GM18951 (cell line): ENCODE data around the gene REPIN1.
A peak's percentile ranks its signal among the peaks of the same experiment; 100 is the strongest.

ENCODE experiments used
- POLR2A ChIP-seq: IDR thresholded peaks from 4 replicates; pipeline ENCODE4 v1.6.1; 2011; ENCODE audit warnings: mild to moderate bottlenecking; ENCODE audit not compliant: insufficient read length, insufficient read depth; ENCODE audit errors: extremely low read depth
- in situ Hi-C: fragments of 300-500 bp; cut with MboI; formaldehyde crosslinking; loops from one replicate; pipeline ENCODE4 v1.12.0; 2022; ENCODE audit warnings: low sequenced_read_pairs, mixed read lengths, inconsistent platforms; ENCODE audit not compliant: unreplicated experiment

Gene REPIN1

GRCh38 chr7:150371131-150371995 is 2.7 kb downstream of the REPIN1 start:
- no peak for TF ChIP-seq POLR2A
- in situ Hi-C loops = no loop called here

GRCh38 chr7:150371996-150372270 is 3.3 kb downstream of the REPIN1 start:
- TF ChIP-seq POLR2A = no peak
- in situ Hi-C loops = no loop called here

- in situ Hi-C loops = no loop called here
These were observed 3.8 kb downstream of the REPIN1 start for GRCh38 chr7:150372271-150373048.

GRCh38 chr7:150373049-150373801 is 4.6 kb downstream of the REPIN1 start:
- in situ Hi-C loops = no loop called here
- TF ChIP-seq POLR2A = no peak

More at GRCh38 chr7:150372271-150373048, 3.8 kb downstream of the REPIN1 start:
- TF ChIP-seq POLR2A = no peak

- TF ChIP-seq POLR2A = no peak
These were observed 5.4 kb downstream of the REPIN1 start for GRCh38 chr7:150374026-150374425.

GRCh38 chr7:150374472-150374871 is 5.8 kb downstream of the REPIN1 start:
- in situ Hi-C loops = no loop called here
- TF ChIP-seq POLR2A = no peak

More at GRCh38 chr7:150374026-150374425, 5.4 kb downstream of the REPIN1 start:
- in situ Hi-C loops = no loop called here

- in situ Hi-C loops = no loop called here
These were observed 7.3 kb downstream of the REPIN1 start for GRCh38 chr7:150375662-150376521.

GRCh38 chr7:150376560-150376959 is 7.9 kb downstream of the REPIN1 start:
- in situ Hi-C loops = no loop called here
- TF ChIP-seq POLR2A = no peak

More at GRCh38 chr7:150375662-150376521, 7.3 kb downstream of the REPIN1 start:
- peak; percentile 58 for TF ChIP-seq POLR2A

- no peak for TF ChIP-seq POLR2A
- in situ Hi-C loops = no loop called here
These were observed 8.6 kb downstream of the REPIN1 start for GRCh38 chr7:150377196-150377595.

GRCh38 chr7:150377635-150378034 is 9.0 kb downstream of the REPIN1 start:
- TF ChIP-seq POLR2A = no peak
- in situ Hi-C loops = no loop called here

GRCh38 chr7:150378115-150378852 is 9.7 kb downstream of the REPIN1 start:
- in situ Hi-C loops = no loop called here
- peak; percentile 75 for TF ChIP-seq POLR2A
